NCI-H2196 (cell line): ENCODE data around the gene ENTPD7.

ENCODE experiments used
- DNase-seq: peaks from one replicate; lab custom pipeline; 2025; ENCODE audit not compliant: unreplicated experiment; lab: John Stamatoyannopoulos, UW

Gene ENTPD7

DNA sequence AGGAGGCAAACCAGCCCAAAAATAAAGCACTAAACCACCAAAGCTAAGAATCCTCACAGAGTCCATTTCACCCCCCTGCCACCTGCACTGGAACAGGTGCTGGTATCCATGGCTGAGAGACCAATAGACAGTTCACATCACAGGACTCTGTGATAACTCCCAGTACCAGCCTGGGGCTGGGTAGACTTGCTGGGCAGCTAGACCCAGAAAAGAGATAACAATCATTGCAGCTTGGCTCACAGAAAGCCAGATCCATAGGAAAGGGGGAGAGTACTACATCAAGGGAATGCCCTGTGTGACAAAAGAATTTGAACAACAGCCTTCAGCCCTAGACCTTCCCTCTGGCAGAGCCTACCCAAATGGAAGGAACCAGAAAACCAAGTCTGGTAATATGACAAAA, 25.5 kb upstream of the ENTPD7 start:
- DNase-seq, result no peak

DNA sequence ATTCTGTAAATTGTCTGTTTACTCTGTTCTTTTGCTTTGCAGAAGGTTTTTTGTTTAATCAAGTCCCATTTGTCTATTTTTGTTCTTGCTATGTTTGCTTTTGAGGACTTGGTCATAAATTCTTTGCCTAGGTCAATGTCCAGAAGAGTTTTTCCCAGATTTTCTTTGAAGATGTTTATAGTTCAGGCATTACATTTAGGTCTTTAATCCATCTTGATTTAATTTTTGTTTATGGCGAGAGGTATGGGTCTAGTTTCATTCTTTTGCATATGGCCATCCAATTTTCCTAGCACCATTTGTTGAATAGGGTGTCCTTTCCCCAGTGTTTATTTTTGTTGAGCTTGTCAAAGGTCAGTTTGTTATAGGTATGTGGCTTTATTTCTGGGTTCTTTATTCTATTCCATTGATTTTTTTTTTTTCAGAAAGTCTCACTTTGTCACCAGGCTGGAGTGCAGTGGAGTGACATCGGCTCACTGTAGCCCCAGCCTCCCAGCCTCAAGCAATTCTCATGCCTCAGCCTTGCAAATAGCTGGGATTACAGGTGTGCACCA, 11.6 kb upstream of the ENTPD7 start:
- no peak for DNase-seq

DNA sequence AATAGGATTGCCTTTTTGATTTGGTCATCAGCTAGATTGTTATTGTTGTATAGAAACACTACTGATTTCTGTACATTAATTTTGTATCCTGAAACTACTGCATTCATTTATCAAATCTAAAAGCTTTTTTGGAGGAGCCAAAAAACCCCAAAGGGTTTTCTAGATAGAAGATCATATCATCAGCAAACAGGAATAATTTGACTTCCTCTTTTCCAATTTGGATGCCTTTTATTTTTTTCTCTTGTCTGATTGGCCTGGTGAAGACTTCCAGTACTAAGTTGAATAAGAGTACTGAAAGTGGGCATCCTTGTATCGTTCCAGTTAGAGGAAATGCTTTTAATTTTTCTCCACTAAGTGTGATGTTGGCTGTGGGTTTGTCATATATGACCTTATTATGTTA, 10.6 kb upstream of the ENTPD7 start:
- no peak for DNase-seq

DNA sequence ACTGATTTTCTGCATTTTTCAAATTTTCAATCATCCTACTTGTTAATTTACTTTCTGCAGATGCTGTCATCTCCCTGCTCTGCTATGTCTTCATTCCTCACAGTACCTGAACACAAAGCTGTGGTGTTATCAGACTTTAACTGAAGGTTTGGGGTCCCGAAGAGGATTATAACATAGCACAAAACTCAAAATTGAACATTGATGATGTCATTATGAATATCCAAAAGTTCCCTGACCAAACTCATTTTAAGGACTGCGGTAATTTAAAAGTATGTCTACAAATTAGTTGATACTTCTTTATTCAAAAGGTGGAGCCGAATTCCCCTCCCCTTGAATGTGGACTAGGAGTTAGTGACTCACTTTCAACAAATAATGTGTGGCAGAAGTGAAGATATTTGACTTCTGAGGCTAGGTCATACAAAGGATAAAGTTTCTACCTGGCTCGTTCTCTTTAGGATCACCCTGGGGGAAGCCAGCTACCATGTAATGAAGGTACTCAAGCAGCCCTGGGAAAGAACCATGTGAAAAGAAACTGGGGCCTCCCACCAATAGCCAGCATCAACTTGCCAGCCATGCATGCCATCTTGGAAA, 6.4 kb upstream of the ENTPD7 start:
- no peak for DNase-seq

DNA sequence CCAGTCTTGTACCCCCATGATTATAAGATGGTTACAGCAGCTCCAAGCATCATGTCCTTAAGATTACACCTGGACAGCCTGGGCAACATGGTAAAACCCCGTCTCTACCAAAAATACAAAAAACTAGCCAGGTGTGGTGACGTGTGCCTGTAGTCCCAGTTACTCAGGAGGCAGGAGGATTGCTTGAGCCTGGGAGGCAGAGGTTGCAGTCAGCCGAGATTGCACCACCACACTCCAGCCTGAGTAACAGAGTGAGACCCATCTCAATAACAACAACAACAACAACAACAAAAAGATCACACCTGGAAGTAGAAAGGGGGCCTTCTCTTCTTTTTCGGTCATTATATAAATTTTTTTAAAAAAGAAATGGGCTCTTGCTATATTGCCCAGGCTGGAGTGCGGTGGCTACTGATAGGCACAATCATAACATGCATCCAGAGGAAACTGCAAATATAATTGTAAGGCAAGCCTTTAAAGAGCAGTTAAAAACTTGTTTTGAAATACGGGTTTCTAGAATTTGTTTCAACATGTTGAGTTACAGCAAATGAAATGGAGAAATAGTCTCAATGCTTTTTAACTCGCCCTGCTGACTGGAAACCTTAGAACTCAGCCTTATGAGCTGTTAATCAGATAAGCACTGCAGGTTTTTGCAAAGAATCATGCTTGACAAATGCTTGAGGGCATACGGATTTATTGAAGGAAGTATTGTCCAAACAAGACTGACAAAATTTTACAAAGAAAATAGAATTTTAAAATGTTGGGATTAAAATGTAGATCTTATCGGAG, 4.7 kb upstream of the ENTPD7 start:
- DNase-seq, result no peak

DNA sequence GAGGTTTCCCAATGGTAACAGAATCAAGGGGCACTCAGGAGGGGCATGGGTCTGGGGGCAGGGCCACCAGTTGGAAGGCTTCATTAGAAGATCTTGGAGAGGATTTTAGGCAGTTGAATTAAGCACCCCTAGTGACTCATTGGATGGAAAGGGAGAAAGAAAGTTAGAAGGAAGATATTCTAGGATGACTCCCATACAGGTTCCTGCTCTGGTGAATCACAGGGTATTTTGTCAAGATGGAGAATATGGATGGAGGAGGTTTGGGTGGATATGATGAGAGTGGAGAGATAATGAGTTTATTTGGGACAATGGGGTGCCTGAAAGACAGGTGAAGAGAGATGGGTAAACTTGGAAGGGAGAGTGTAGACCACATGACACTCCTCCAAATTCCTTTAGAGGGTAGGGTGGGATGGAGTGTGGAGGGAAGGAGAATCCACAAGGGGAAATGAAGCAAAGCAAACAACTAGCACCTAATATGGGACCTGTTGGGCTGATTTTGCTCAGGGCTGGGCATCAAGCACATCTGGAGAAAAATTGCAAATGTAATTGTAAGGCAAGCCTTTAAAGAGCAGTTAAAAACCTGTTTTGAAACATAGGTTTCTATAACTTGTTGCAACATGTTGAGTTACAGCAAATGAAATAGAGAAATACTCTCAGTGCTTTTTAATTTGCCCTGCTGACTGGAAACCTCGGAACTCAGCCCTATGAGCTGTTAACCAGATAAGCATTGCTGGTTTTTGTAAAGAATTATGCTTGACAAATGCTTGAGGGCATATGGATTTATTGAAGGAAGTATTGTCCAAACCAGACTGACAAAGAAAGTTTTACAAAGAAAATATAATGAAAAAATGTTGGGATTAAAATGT, 2.9 kb upstream of the ENTPD7 start:
- no peak for DNase-seq

DNA sequence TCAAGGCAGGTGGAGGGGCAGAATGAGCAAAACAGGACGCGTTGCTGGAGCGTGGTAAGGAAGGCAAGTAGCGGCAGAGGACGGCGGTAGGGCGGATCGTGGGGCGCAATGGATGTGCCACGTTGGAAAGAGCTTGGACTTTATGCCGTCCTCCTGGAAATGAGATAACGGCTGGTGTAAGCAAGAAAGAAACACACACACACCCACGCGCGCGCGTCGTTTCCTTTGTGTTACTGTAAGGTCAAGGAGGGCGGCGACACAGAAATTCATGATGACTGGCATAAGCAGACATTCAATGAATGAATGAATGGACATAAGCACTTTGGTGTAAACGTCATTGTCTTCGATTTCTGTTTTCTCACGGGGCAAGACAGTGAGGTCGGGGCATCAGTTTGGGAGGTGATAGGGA, 683 bp upstream of the ENTPD7 start:
- DNase-seq, result no peak

DNA sequence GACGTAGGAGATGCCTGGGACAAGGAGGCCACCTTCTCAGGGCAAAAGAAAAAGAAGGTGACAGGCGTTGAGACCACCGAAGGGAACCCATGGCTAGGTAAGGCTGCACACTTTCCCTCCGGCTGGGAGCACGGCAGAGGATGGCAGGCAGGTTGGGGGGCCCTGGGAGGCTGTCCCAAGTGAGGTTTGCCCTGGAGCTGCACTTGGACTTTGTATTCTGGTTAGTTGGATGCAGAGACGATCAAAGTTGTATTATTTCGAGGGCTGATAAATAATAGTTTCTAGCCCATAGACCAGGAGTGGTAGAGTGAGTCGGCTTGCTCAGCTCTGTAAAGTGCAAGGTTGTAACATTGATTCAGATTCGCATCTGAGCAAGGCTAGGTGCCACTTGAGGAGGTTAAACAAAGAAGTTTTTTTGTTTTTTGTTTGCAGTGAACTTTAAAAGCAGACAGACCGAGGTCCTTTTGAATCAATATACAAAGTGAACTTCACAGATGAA, 608 bp downstream of the ENTPD7 start:
- no peak for DNase-seq

DNA sequence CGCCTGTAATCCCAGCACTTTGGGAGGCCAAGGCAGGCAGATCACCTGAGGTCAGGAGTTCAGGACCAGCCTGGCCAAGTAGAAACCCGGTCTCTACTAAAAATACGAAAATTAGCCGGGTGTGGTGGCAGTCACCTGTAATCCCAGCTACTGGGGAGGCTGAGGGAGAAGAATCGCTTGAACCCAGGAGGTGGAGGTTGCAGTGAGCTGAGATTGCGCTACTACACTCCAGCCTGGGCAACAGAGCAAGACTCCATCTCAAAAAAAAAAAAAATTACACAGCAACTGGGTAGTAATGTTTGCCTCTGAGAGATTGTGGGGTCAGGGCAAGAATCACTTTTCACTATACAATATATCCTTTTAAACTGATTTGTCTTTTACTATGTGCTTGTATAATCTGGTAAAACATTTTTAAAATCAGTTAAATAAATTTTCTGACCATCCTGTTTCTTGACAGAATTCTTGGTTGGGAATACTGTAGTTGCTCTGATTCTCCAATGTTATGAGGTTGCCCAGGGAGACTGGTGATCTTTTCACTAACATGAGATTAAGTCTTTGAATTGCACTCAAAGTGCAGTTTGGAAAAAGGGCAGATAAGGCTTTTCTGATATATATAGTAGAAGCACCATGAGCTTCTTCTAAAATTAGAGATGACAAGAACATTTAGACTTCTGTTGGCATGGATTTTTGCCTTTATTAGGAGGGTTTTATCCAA, 1.5 kb downstream of the ENTPD7 start:
- DNase-seq, result no peak

DNA sequence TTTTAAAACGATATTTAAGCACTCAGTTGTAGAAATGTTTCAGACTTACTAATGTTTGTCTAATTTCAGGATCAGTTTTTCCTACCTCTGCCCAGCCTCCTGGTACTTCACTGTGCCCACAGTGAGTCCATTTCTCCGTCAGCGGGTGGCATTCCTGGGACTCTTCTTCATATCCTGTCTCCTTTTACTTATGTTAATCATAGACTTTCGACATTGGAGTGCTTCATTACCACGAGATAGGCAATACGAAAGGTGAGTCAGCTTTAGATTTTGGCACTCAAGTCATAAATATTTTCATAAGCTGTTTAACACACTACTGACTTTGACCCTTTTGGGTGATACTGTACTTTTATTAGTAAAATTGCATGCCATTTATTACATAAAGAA, 2.1 kb downstream of the ENTPD7 start:
- DNase-seq, result no peak

DNA sequence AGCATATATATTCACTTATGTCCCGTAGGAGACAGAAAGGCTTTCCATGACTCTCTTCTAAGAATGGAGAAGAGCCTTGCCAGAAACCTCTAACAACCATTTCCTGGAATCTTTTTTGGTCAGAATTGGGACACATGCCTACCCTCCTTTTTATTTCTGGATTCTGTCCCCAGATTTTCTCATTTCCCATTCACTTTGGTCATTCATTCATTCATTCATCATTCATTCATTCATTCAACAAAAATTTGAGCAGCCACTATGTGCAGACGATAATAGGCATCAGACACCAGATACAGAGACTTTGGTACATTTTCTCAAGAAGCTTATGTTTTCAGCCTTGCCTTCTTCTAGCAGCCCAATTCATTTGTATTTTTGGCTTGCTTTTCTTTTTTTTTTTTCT, 6.0 kb downstream of the ENTPD7 start:
- DNase-seq, result no peak

DNA sequence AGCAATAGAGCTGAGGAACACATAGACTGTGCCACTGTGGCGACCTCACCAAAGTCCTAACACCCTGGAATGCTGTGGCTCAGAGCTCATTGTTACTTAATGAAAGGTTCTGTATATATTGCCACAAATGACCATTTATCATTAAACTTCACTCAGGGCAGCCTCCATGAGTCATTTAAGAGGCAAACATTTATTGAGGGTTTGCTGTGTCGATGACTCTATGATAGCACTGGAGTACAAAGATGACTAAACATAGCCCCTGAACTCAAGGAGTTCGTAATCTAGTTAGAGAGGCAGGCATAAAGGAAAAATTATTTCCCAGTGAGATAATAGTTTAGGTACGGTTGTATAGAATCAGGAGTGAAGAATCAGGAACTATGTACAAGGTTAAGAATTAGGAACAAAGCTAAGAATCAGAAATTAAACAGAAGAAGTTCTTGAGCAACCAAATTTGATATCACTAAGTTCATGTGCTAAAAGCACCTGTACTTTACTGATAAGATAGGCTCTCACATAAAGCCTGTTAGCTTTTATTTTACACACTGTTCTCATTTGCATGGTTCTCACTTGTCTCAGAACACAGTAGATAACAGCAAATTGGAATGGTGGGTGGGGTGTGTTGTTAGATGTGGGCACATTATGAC, 7.9 kb downstream of the ENTPD7 start:
- no peak for DNase-seq

DNA sequence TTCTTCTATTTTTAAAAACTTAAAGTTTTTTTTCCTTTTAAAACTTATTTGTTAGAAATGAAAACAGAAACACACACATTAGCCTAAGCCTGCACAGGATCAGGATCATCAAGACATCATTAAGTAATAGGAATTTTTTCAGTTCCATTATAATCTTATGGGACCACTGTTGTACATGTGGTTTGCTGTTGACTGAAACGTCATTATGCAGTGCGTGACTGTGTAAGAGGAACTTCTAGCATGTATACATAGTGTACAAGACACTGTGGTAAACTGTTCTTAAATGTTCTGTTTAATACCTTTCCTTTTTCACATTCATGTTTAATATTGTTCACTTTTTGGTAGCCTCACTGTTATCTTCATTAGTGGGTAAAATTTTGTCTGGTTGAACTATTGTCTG, 12.1 kb downstream of the ENTPD7 start:
- DNase-seq, result no peak

DNA sequence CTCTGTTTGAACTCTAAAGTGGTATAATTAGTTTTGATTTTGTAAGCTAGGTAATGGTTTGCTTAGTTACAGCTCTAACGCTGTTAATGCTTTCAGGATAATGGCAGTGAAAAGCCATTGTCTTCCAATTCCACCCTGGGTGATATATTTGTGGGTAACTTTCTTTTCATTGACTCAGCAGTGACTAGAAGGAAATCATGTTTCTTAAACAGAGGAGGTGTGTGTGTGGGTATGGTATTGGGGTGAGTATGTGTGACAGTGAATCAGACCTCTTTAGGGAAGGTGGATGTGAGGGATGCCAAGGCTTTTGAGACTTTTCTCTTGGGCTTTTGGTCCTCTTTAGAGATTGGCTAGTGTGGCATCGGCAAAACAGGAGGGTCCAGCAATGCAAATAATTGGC, 13.6 kb downstream of the ENTPD7 start:
- no peak for DNase-seq

DNA sequence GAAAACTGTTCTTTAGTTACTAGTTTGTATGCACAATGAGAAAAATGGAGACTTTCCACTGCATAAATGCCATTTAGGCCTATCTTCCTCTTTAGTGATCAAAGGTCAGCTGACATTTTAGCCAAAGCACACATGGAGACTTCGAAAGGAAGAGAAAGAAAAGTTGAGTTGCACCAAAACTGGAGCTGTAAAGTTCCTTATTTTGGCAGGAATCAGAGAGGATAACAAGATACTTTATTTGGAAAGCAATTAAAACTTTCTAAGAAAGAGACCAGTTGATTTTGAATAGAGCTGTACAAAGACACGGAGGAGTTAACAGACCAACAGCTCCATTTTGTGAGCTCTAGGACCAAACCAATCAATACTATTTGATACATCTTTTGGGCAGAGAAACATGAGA, 14.2 kb downstream of the ENTPD7 start:
- DNase-seq, result no peak

DNA sequence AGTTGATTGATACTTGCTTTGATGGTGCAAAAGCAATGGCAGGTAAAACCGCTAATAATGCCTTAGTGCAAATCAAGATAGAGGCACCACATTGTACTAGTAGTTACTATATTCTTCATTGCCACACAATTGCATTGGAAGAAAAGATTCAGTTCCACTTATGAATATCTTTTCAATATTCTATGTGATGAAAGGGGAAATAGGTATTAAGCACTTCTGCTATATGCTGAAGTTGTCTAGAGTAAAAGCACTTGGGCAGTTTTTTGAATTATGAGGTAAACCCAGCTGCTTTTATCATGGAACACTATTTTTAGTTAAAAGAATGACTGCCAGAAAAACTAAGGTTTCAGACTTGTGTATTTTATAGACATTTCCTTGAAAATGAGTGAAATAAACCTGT, 15.5 kb downstream of the ENTPD7 start:
- no peak for DNase-seq

DNA sequence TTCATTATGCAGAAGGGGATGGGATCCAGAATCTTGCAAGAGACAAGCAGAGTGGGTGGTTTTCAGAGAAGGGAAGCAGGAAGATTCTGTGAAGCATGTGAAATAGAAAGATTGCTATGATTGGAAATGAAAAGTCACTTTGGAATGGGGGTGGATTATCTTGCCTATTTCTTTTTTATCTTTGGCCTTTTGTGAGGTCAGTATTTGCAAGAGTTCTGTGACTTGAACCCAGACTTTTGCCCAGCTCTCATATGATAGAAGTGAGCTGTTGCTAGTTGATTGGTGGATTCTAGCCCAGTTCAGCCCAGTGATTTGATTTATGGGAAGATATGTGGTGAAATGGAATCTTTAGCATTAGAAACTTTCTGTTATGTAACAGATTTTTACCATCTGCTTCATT, 17.1 kb downstream of the ENTPD7 start:
- DNase-seq, result no peak

DNA sequence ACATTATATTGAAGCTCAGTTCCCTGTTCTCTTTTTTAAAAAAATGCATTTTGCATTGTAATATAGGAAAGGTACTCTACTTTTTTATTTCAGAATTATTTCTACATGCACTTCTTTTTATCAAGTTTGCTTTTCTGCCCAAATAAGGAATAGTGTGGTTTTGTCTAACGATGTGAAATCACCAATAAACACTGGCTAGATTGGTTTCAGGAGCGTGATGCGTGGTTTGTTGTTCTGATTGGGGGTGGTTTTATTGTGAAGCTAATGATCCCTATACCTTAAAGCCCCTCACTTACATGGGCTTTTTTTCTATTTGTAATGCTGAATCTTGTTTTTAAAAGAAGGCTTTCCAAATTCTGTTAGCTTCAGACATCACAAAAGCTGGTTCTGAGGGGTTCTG, 17.6 kb downstream of the ENTPD7 start:
- DNase-seq, result no peak

DNA sequence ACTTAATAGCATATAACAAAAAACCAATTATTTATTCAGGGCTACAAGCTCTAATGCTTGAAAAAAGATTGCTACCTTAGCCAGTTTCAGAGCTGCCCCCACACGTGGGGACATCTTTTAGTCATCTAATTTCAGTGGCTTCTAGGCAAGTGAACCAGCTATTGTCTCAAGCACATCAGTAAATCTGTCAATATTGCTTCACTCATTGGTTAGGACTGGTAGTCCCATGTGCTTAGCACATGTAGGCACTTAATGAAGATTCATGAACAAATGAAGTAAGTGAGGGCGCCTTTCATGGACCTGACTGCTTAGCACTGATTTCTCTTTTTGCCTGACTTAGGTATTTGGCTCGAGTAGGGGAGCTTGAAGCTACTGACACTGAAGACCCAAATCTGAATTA, 19.6 kb downstream of the ENTPD7 start:
- DNase-seq, result no peak

DNA sequence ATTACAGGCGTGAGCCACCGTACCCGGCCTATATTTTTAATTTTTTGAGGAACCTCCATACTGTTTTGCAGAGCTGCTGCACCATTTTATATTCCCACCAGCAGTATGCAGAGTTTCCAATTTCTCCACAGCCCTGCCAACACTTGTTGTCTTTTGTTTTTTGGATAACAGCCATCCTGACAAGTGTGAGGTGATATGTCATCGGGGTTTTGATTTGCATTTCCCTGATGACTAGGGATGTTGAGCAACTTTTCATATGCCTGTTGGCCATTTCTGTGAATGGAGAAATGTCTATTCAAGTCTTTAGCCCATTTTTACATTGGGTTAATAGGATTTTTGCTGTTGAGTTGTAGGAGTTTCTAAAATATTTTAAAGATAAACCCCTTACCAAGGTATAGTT, 22.2 kb downstream of the ENTPD7 start:
- DNase-seq, result peak; percentile 35

DNA sequence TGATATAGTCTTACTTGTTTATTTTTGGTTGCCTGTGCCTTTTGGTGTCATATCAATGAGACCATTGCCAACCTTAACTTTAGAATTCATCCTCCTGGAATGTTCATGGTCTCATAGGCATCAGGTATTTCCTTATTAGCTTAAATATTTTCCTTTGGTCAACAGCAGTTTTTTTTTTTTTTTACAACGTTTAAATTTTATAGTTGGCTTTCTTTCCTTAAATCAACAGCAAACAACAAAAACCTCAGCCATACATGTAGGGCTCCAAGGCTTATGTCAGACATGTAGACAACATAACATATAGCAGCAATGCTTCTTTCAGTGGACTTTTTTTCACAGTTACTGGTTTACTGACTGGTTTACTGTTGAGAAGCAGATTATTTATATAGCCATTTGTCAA, 22.7 kb downstream of the ENTPD7 start:
- no peak for DNase-seq
